ENCODE data around the gene RNASET2.
"Not testable (repeated sequence)": the region's sequence is repeated elsewhere in the genome, so short reads cannot be mapped to it uniquely, and the experiment has no call there.

The RNASET2 gene

GRCh38 chr6:166900956-166901607, 55.3 kb downstream of the RNASET2 start:
- no peak for DNase-seq

DNA sequence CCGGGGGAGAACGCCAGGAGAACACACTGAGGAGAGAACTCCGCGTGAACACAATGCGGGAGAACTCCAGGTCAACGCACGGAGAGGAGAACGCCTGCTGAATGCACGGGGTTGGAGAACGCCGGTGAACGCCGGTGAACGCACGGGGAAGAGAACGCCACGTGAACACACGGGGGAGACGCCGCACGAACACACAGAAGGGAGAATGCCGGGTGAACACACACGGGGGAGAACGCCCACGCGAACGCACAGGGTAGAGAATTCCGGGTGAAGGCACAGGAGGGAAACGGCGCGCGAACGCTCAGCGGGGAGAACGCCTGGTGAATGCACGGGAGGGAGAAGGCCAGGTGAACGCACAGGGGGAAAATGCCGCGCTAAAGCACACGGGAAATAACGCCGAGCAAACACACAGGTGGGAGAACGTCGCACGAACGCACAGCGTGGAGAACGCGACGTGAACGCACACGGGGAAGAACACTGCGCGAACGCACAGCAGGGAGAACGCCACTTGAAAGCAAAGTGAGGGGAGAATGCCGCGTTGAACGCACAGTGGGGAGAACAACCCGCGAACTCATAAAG, 56.1 kb downstream of the RNASET2 start:
- DNase-seq, result no peak

GRCh38 chr6:166898910-166899309, 57.4 kb downstream of the RNASET2 start:
- no peak for DNase-seq

DNA sequence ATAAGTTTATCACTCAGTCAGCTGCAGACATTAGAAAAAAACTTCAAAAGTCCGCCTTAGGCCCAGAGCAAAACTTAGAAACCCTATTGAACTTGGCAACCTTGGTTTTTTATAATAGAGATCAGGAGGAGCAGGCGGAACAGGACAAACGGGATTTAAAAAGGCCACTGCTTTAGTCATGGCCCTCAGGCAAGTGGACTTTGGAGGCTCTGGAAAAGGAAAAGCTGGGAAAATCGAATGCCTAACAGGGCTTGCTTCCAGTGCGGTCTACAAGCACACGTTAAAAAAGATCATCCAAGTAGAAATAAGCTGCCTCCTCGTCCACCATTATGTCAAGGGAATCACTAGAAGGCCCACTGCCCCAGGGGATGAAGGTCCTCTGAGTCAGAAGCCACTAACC, 61.7 kb downstream of the RNASET2 start:
- DNase-seq, result not testable (repeated sequence)

GRCh38 chr6:166892472-166892871, 63.9 kb downstream of the RNASET2 start:
- not testable (repeated sequence) for DNase-seq

DNA sequence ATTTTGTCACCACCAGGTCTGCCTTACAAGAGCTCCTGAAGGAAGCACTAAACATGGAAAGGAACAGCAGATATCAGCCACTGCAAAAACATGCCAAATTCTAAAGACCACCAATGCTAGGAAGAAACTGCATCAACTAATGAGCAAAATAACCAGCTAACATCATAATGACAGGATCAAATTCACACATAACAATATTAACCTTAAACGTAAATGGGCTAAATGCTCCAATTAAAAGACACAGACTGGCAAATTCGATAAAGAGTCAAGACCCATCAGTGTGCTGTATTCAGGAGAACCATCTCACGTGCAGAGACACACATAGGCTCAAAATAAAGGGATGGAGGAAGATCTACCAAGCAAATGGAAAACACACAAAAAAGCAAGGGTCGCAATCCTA, 69.6 kb downstream of the RNASET2 start:
- DNase-seq, result not testable (repeated sequence)

GRCh38 chr6:166884958-166885357, 71.4 kb downstream of the RNASET2 start:
- DNase-seq, result not testable (repeated sequence)

GRCh38 chr6:166879594-166879993, 76.8 kb downstream of the RNASET2 start:
- DNase-seq, result no peak

All from NCI-H446 treated with DMSO at 0.1 percent for 48 hours (cell line).